ENCODE data around the gene CAV3.

CAV3 gene

DNA sequence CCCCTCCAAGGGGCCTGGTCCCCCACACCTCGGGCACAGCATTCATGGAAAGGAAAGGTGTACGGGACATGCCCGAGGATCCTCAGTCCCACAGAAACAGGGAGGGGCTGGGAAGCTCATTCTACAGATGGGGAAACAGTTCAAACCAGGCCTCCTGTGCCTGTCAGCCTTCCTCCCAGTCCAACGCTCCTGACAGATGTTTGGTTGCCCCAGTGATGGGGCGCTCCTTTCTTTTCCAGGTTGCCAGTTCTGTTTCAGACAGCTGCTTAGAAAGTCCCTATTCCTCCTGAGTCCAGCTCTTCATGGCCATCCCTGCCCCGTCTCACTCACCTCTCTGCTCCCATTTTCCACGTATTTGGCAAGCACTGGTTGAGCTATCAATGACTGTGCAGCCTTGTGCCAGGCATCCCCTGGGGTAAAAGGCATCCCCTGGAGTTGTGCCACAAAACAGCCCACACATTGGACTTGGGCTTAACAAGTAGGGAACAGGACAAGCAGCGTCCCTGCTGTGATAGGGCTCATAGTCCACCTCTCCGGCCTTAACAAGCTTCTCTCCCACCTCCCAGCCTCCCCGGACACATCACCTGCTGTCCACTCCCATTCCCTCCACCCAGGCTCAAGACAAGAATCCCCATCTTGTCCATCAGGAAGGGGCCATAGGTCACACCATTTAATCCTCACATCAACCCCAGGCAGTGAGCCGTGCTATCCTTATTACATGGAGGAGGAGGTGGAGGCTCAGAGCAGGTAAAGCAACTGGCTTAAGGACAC, 29.2 kb downstream of the CAV3 start:
- Histone ChIP-seq H3K27ac (ENCODE audit: low read depth, low read length) (no peak overlapping the region), H3K36me3 (ENCODE audit: insufficient read depth, low read length) (no peaks in the 10 kb centered on the region), H3K79me2 (ENCODE audit: control insufficient read depth, insufficient read depth, low read length, unreplicated experiment) (no peaks in the 10 kb centered on the region), H3K4me3 (ENCODE audit: low read depth, low read length) (no peak overlapping the region), H3K27me3 (ENCODE audit: insufficient read depth, low read length) (peaks cover 9% of the 10 kb centered on the region), H3K4me1 (ENCODE audit: control insufficient read depth, insufficient read depth, low read length, unreplicated experiment) (peaks cover 5% of the 10 kb centered on the region), H2AFZ (ENCODE audit: low read length, unreplicated experiment) (no peak overlapping the region)

DNA sequence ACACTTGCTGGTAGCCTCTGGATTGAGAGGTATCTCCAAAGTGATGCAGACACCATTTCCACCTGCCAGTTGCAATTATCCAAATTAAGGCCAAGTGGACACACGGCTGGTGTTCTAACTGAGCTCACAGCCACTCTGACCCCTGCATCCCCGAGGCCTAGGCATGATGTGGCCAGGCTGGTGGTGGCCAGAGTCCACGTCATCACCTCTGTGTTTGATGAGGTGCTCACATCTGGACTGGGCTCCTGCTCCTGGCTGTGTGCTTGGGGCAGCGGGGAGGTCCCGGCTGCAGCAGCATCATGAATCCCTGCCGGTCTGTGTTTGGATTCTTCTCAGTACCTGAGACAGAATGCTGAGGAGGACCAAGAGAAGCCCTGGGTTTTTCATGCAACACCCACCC, 30.9 kb downstream of the CAV3 start:
- H2AFZ ChIP-seq (ENCODE audit: low read length, unreplicated experiment), result no peak overlapping the region
- peaks cover 23% of the 10 kb centered on the region for H3K27me3 ChIP-seq (ENCODE audit: insufficient read depth, low read length)
- H3K4me1 ChIP-seq (ENCODE audit: control insufficient read depth, insufficient read depth, low read length, unreplicated experiment), result peaks cover 12% of the 10 kb centered on the region
- no peak overlapping the region for H3K4me3 ChIP-seq (ENCODE audit: low read depth, low read length)
- H3K79me2 ChIP-seq (ENCODE audit: control insufficient read depth, insufficient read depth, low read length, unreplicated experiment), result no peaks in the 10 kb centered on the region
- H3K36me3 ChIP-seq (ENCODE audit: insufficient read depth, low read length), result no peaks in the 10 kb centered on the region
- H3K27ac ChIP-seq (ENCODE audit: low read depth, low read length), result no peak overlapping the region

GRCh38 chr3:8765528-8765927, 31.9 kb downstream of the CAV3 start:
- no peak overlapping the region for H2AFZ ChIP-seq (ENCODE audit: low read length, unreplicated experiment)
- no peaks in the 10 kb centered on the region for H3K79me2 ChIP-seq (ENCODE audit: control insufficient read depth, insufficient read depth, low read length, unreplicated experiment)
- no peaks in the 10 kb centered on the region for H3K36me3 ChIP-seq (ENCODE audit: insufficient read depth, low read length)
- H3K4me3 ChIP-seq (ENCODE audit: low read depth, low read length), result no peak overlapping the region
- H3K27ac ChIP-seq (ENCODE audit: low read depth, low read length), result no peak overlapping the region
- H3K4me1 ChIP-seq (ENCODE audit: control insufficient read depth, insufficient read depth, low read length, unreplicated experiment), result peaks cover 15% of the 10 kb centered on the region
- peaks cover 23% of the 10 kb centered on the region for H3K27me3 ChIP-seq (ENCODE audit: insufficient read depth, low read length)

DNA sequence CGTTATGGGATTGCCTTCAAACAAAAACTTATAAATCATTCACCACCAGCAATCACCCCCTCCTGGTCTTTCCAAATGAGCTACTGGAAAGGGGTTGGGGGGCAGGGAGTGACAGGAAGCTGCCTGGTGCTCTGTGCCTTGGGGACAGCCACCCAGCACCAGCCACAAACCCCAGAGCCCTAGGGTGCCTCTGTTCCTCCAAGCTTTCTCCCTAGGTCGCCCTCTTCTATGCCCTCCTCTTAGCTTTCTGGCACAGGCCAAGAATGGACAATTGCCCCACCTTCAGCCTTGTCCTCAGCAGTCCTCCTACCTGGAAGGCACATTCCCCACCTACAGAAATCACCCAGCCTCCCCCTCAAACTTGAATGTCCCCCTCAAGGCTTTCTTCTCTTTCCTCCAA, 32.5 kb downstream of the CAV3 start:
- Histone ChIP-seq H2AFZ (ENCODE audit: low read length, unreplicated experiment) (no peak overlapping the region), H3K4me3 (ENCODE audit: low read depth, low read length) (no peak overlapping the region), H3K4me1 (ENCODE audit: control insufficient read depth, insufficient read depth, low read length, unreplicated experiment) (peaks cover 15% of the 10 kb centered on the region), H3K27ac (ENCODE audit: low read depth, low read length) (no peak overlapping the region), H3K27me3 (ENCODE audit: insufficient read depth, low read length) (peaks cover 23% of the 10 kb centered on the region), H3K36me3 (ENCODE audit: insufficient read depth, low read length) (no peaks in the 10 kb centered on the region), H3K79me2 (ENCODE audit: control insufficient read depth, insufficient read depth, low read length, unreplicated experiment) (no peaks in the 10 kb centered on the region)

- H3K4me1 ChIP-seq (ENCODE audit: control insufficient read depth, insufficient read depth, low read length, unreplicated experiment), result peaks cover 15% of the 10 kb centered on the region
- H3K36me3 ChIP-seq (ENCODE audit: insufficient read depth, low read length), result no peaks in the 10 kb centered on the region
- no peaks in the 10 kb centered on the region for H3K79me2 ChIP-seq (ENCODE audit: control insufficient read depth, insufficient read depth, low read length, unreplicated experiment)
- H3K4me3 ChIP-seq (ENCODE audit: low read depth, low read length), result peak overlapping the region; percentile 78; the same call in 1 of the 2 replicates
- peaks cover 23% of the 10 kb centered on the region for H3K27me3 ChIP-seq (ENCODE audit: insufficient read depth, low read length)
- no peak overlapping the region for H2AFZ ChIP-seq (ENCODE audit: low read length, unreplicated experiment)
- no peak overlapping the region for H3K27ac ChIP-seq (ENCODE audit: low read depth, low read length)
Observed at GRCh38 chr3:8767256-8767666, 33.7 kb downstream of the CAV3 start.

GRCh38 chr3:8767667-8768363, 34.2 kb downstream of the CAV3 start:
- Histone ChIP-seq H3K36me3 (ENCODE audit: insufficient read depth, low read length) (no peaks in the 10 kb centered on the region), H2AFZ (ENCODE audit: low read length, unreplicated experiment) (peak overlapping the region; percentile 2), H3K27me3 (ENCODE audit: insufficient read depth, low read length) (peaks cover 23% of the 10 kb centered on the region), H3K27ac (ENCODE audit: low read depth, low read length) (no peak overlapping the region), H3K4me1 (ENCODE audit: control insufficient read depth, insufficient read depth, low read length, unreplicated experiment) (peaks cover 12% of the 10 kb centered on the region), H3K4me3 (ENCODE audit: low read depth, low read length) (peak overlapping the region; percentile 78), H3K79me2 (ENCODE audit: control insufficient read depth, insufficient read depth, low read length, unreplicated experiment) (no peaks in the 10 kb centered on the region)

DNA sequence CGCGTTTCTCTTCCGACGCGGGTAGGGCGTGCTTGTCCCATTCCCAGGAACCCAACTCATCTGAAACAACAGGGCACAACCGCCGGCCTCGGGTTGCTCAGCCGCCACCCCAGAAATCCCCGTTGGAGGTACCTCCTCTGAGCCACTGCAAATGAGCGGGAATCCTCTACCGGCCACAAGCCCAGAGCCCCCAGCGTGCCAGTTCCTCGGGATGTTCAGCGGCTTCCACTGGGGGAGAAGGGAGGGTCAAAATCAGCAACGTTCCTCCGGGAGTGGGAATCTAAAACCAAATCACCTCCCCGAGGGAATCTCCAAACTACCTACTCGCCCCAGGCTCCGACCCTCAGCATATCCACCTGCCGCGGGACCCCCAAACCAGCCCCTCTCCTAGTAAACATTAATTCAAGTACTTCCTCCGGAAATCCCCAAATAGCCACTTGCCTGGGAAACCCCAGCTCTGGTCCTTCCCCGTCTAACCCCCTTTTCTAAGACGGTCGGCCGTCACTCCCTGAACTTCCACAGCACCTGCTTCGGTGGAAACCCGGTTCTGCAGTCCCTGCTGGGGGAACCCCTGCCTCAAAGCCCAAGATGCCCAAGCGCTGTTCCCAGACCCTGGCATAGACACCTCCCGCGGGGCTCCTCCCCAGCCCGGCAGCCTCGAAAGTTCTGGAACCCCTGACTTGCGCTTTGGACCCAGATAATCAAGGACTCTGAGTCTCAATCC, 34.9 kb downstream of the CAV3 start:
- peaks cover 10% of the 10 kb centered on the region for H3K4me1 ChIP-seq (ENCODE audit: control insufficient read depth, insufficient read depth, low read length, unreplicated experiment)
- no peaks in the 10 kb centered on the region for H3K36me3 ChIP-seq (ENCODE audit: insufficient read depth, low read length)
- H2AFZ ChIP-seq (ENCODE audit: low read length, unreplicated experiment), result peak overlapping the region; percentile 28
- H3K4me3 ChIP-seq (ENCODE audit: low read depth, low read length), result peak overlapping the region; percentile 78
- H3K79me2 ChIP-seq (ENCODE audit: control insufficient read depth, insufficient read depth, low read length, unreplicated experiment), result no peaks in the 10 kb centered on the region
- H3K27ac ChIP-seq (ENCODE audit: low read depth, low read length), result no peak overlapping the region
- peaks cover 23% of the 10 kb centered on the region for H3K27me3 ChIP-seq (ENCODE audit: insufficient read depth, low read length)

- Histone ChIP-seq H3K4me1 (ENCODE audit: control insufficient read depth, insufficient read depth, low read length, unreplicated experiment) (peaks cover 10% of the 10 kb centered on the region), H3K79me2 (ENCODE audit: control insufficient read depth, insufficient read depth, low read length, unreplicated experiment) (no peaks in the 10 kb centered on the region), H2AFZ (ENCODE audit: low read length, unreplicated experiment) (peak within 1 kb of the TSS; percentile 28), H3K4me3 (ENCODE audit: low read depth, low read length) (peak within 1 kb of the TSS; percentile 78), H3K36me3 (ENCODE audit: insufficient read depth, low read length) (no peaks in the 10 kb centered on the region), H3K27ac (ENCODE audit: low read depth, low read length) (no peak within 1 kb of the TSS), H3K27me3 (ENCODE audit: insufficient read depth, low read length) (peaks cover 23% of the 10 kb centered on the region)
Observed at GRCh38 chr3:8769088-8769822, 35.7 kb downstream of the CAV3 start, which contains the start of gene OXTR. Gene OXTR (minus strand): TSS chr3:8769613. CDS start chr3:8768187, 1,426 bp downstream.

DNA sequence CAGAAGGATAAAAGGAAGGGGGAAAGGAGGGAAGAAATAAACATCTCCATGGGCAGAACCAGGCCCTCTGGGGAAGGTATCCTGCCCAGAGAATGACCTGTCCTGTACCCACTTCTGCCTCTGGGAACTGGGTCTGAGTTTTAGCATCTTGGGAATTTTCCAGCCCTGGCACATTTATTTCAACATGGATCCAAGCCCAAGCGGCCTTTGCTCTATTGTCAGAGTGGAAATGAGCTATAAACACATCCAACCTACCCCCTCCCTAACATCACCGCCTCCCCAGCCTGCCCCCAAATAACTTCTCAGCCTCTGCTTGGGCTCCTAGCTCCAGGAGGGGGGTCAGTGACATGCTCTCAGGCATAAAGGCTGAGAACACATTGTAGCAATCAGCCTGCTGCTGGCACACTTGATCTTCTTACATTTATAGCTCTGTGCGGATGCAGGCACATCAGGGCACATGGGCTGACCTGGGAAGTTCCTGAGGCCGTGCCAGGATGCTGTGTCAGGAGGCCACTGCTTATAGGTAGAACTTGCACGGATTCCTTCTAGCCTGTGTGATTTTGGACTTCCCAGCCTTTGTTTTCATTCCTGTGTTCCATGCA, 40.4 kb downstream of the CAV3 start:
- peaks cover 1% of the 10 kb centered on the region; the same call in 1 of the 2 replicates for H3K27me3 ChIP-seq (ENCODE audit: insufficient read depth, low read length)
- H3K27ac ChIP-seq (ENCODE audit: low read depth, low read length), result no peak overlapping the region
- peaks cover 10% of the 10 kb centered on the region for H3K4me1 ChIP-seq (ENCODE audit: control insufficient read depth, insufficient read depth, low read length, unreplicated experiment)
- no peak overlapping the region for H3K4me3 ChIP-seq (ENCODE audit: low read depth, low read length)
- H2AFZ ChIP-seq (ENCODE audit: low read length, unreplicated experiment), result no peak overlapping the region
- no peaks in the 10 kb centered on the region for H3K79me2 ChIP-seq (ENCODE audit: control insufficient read depth, insufficient read depth, low read length, unreplicated experiment)
- no peaks in the 10 kb centered on the region for H3K36me3 ChIP-seq (ENCODE audit: insufficient read depth, low read length)

GRCh38 chr3:8775181-8775580, 41.6 kb downstream of the CAV3 start:
- H3K27me3 ChIP-seq (ENCODE audit: insufficient read depth, low read length), result no peaks in the 10 kb centered on the region
- no peak overlapping the region for H3K27ac ChIP-seq (ENCODE audit: low read depth, low read length)
- peaks cover 5% of the 10 kb centered on the region for H3K4me1 ChIP-seq (ENCODE audit: control insufficient read depth, insufficient read depth, low read length, unreplicated experiment)
- no peak overlapping the region for H3K4me3 ChIP-seq (ENCODE audit: low read depth, low read length)
- H2AFZ ChIP-seq (ENCODE audit: low read length, unreplicated experiment), result no peak overlapping the region
- no peaks in the 10 kb centered on the region for H3K79me2 ChIP-seq (ENCODE audit: control insufficient read depth, insufficient read depth, low read length, unreplicated experiment)
- no peaks in the 10 kb centered on the region for H3K36me3 ChIP-seq (ENCODE audit: insufficient read depth, low read length)
